Nephron progenitor cell (in vitro differentiated cells): ENCODE measurements around the gene CEP97.
"Not testable (repeated sequence)": the region's sequence is repeated elsewhere in the genome, so short reads cannot be mapped to it uniquely, and the experiment has no call there.

ENCODE experiments used
- DNase-seq: peaks from one replicate; pipeline ENCODE4 v3.0.0; 2021
- H3K27ac Mint-ChIP-seq: 2 replicates; pipeline ENCODE4 v1.8.0; 2021; ENCODE audit warnings: mild to moderate bottlenecking, moderate library complexity, mixed read lengths
- H3K27me3 Mint-ChIP-seq: 2 replicates; pipeline ENCODE4 v1.8.0; 2021; ENCODE audit warnings: mild to moderate bottlenecking, low read depth, mixed read lengths; ENCODE audit not compliant: poor library complexity
- H3K36me3 Mint-ChIP-seq: 2 replicates; pipeline ENCODE4 v1.8.0; 2021; ENCODE audit warnings: low read depth, mixed read lengths
- H3K4me1 Mint-ChIP-seq: 2 replicates; pipeline ENCODE4 v1.8.0; 2021; ENCODE audit warnings: mixed read lengths
- H3K4me3 Mint-ChIP-seq: 2 replicates; pipeline ENCODE4 v1.8.0; 2021; ENCODE audit warnings: mild to moderate bottlenecking, moderate library complexity, mixed read lengths
- H3K9me3 Mint-ChIP-seq: 2 replicates; pipeline ENCODE4 v1.8.0; 2021; ENCODE audit warnings: mild to moderate bottlenecking, moderate library complexity, mixed read lengths
- CTCF ChIP-seq: fragments of 200-600 bp; sonication (generic); IDR thresholded peaks from 2 replicates; pipeline ENCODE4 v1.5.0; 2021; ENCODE audit warnings: antibody characterized with exemption

The CEP97 gene

GRCh38 chr3:101729586-101729985 is 5.2 kb downstream of the CEP97 start:
- Mint-ChIP-seq H3K9me3 (peaks cover 15% of the 10 kb centered on the region), H3K27ac (no peak overlapping the region), H3K4me3 (no peak overlapping the region), H3K36me3 (peaks cover 75% of the 10 kb centered on the region), H3K27me3 (no peaks in the 10 kb centered on the region), H3K4me1 (peaks cover 17% of the 10 kb centered on the region)
- no peak for TF ChIP-seq CTCF
- DNase-seq: no peak

- DNase-seq: no peak
- Mint-ChIP-seq H3K9me3 (peaks cover 27% of the 10 kb centered on the region), H3K27me3 (no peaks in the 10 kb centered on the region), H3K4me3 (no peak overlapping the region), H3K36me3 (peaks cover 88% of the 10 kb centered on the region), H3K27ac (no peak overlapping the region), H3K4me1 (peaks cover 13% of the 10 kb centered on the region)
- TF ChIP-seq CTCF: no peak
Measured at GRCh38 chr3:101730839-101731238, 6.4 kb downstream of the CEP97 start.

- no peaks in the 10 kb centered on the region for H3K27me3 Mint-ChIP-seq
- DNase-seq: no peak
- no peak overlapping the region for H3K27ac Mint-ChIP-seq
- no peak for TF ChIP-seq CTCF
- H3K36me3 Mint-ChIP-seq: peaks cover 95% of the 10 kb centered on the region
- no peak overlapping the region for H3K4me3 Mint-ChIP-seq
- H3K9me3 Mint-ChIP-seq: peaks cover 41% of the 10 kb centered on the region
- H3K4me1 Mint-ChIP-seq: no peaks in the 10 kb centered on the region
Measured at GRCh38 chr3:101732240-101732641, 7.8 kb downstream of the CEP97 start.

- no peaks in the 10 kb centered on the region for H3K4me1 Mint-ChIP-seq
- peaks cover 77% of the 10 kb centered on the region for H3K9me3 Mint-ChIP-seq
- no peak for TF ChIP-seq CTCF
- H3K27me3 Mint-ChIP-seq: peaks cover 5% of the 10 kb centered on the region
- no peak for DNase-seq
- peaks cover 99% of the 10 kb centered on the region for H3K36me3 Mint-ChIP-seq
- no peak overlapping the region for H3K4me3 Mint-ChIP-seq
- H3K27ac Mint-ChIP-seq: no peak overlapping the region
Measured at GRCh38 chr3:101735833-101736232, 11.4 kb downstream of the CEP97 start.

- H3K4me3 Mint-ChIP-seq, H3K27ac Mint-ChIP-seq, H3K4me1 Mint-ChIP-seq, DNase-seq, H3K27me3 Mint-ChIP-seq: not testable (repeated sequence)
- peaks cover 81% of the 10 kb centered on the region for H3K9me3 Mint-ChIP-seq
- peaks cover 97% of the 10 kb centered on the region for H3K36me3 Mint-ChIP-seq
Measured at GRCh38 chr3:101741914-101742313, 17.5 kb downstream of the CEP97 start.

- peaks cover 73% of the 10 kb centered on the region for H3K9me3 Mint-ChIP-seq
- H3K27me3 Mint-ChIP-seq: no peaks in the 10 kb centered on the region
- no peak overlapping the region for H3K4me3 Mint-ChIP-seq
- no peak overlapping the region for H3K27ac Mint-ChIP-seq
- DNase-seq: no peak
- peaks cover 84% of the 10 kb centered on the region for H3K36me3 Mint-ChIP-seq
- H3K4me1 Mint-ChIP-seq: no peaks in the 10 kb centered on the region
- no peak for TF ChIP-seq CTCF
Measured at GRCh38 chr3:101744811-101745210, 20.4 kb downstream of the CEP97 start.

- peaks cover 70% of the 10 kb centered on the region for H3K9me3 Mint-ChIP-seq
- H3K27ac Mint-ChIP-seq, DNase-seq, H3K27me3 Mint-ChIP-seq, H3K4me1 Mint-ChIP-seq, H3K4me3 Mint-ChIP-seq: not testable (repeated sequence)
- peaks cover 82% of the 10 kb centered on the region for H3K36me3 Mint-ChIP-seq
Measured at GRCh38 chr3:101745934-101746333, 21.5 kb downstream of the CEP97 start.

- H3K9me3 Mint-ChIP-seq: peaks cover 48% of the 10 kb centered on the region
- not testable (repeated sequence) for H3K27ac Mint-ChIP-seq, H3K27me3 Mint-ChIP-seq, H3K4me3 Mint-ChIP-seq, DNase-seq, H3K4me1 Mint-ChIP-seq
- H3K36me3 Mint-ChIP-seq: peaks cover 84% of the 10 kb centered on the region
Measured at GRCh38 chr3:101753386-101754113, 29.1 kb downstream of the CEP97 start.
